Activated naive CD4-positive, alpha-beta T cell treated with anti-CD3 and anti-CD28 coated beads for 36 hours (primary cell): Measurements from ENCODE around the gene PTPRM. TPM values are rescaled to one million over a fixed set of nuclear protein-coding genes. Genes with fewer than 3 reads are reported as not detected.

Source experiments
- CTCF ChIA-PET: fragments of 350-600 bp; sonication (Branson Sonifier 250); formaldehyde crosslinking; loops from one replicate; lab custom pipeline; 2021; ENCODE audit warnings: antibody characterized with exemption; lab: Charles Lee
- DNase-seq: peaks from one replicate; pipeline ENCODE4 v3.0.0-alpha.2; 2020
- H3K27ac Mint-ChIP-seq: one replicate; pipeline ENCODE4 v1.8.0; 2021; ENCODE audit warnings: mild to moderate bottlenecking, mixed read lengths
- H3K27me3 Mint-ChIP-seq: one replicate; pipeline ENCODE4 v1.8.0; 2021; ENCODE audit warnings: low read depth, mixed read lengths
- H3K36me3 Mint-ChIP-seq: one replicate; pipeline ENCODE4 v1.8.0; 2021; ENCODE audit warnings: low read depth, mixed read lengths
- H3K4me1 Mint-ChIP-seq: one replicate; pipeline ENCODE4 v1.8.0; 2021; ENCODE audit warnings: low read depth, mixed read lengths
- H3K4me3 Mint-ChIP-seq: one replicate; pipeline ENCODE4 v1.8.0; 2021; ENCODE audit warnings: mild to moderate bottlenecking, moderate library complexity, mixed read lengths
- H3K9me3 Mint-ChIP-seq: one replicate; pipeline ENCODE4 v1.8.0; 2021; ENCODE audit warnings: mixed read lengths
- intact Hi-C: fragments of 100-400 bp; cut with micrococcal nuclease; formaldehyde crosslinking; loops from one replicate; pipeline ENCODE4 v1.15.1; 2023
- total RNA-seq, 2 experiments: library from RNA; stranded (reverse); gene quantifications; one replicate each; pipeline ENCODE4 v1.2.3, GENCODE V29; 2021

Gene PTPRM
- total RNA-seq, 2 experiments from 2014 or later: 4.3 to 6.1 TPM

GRCh38 chr18:8020132-8020846, 453.2 kb downstream of the PTPRM start:
- Mint-ChIP-seq H3K27me3 (no peaks in the 10 kb centered on the region), H3K4me1 (no peaks in the 10 kb centered on the region), H3K27ac (no peak overlapping the region), H3K36me3 (no peaks in the 10 kb centered on the region), H3K9me3 (no peaks in the 10 kb centered on the region), H3K4me3 (no peak overlapping the region)
- DNase-seq: no peak
- CTCF ChIA-PET: no interaction called here
- intact Hi-C loops: no loop called here

GRCh38 chr18:8029061-8029460, 461.9 kb downstream of the PTPRM start:
- DNase-seq: no peak
- Mint-ChIP-seq H3K27me3 (no peaks in the 10 kb centered on the region), H3K36me3 (no peaks in the 10 kb centered on the region), H3K4me1 (no peaks in the 10 kb centered on the region), H3K27ac (no peak overlapping the region), H3K4me3 (no peak overlapping the region), H3K9me3 (no peaks in the 10 kb centered on the region)
- intact Hi-C loops: no loop called here
- CTCF ChIA-PET: interaction anchor here (0.5 to 0.7 kb wide), 2 partner anchors 9 to 60 kb away, joined by 3 read pairs; no protein-coding TSS in a partner anchor

GRCh38 chr18:8029731-8030130, 462.6 kb downstream of the PTPRM start:
- H3K4me3 Mint-ChIP-seq: no peak overlapping the region
- DNase-seq: no peak
- H3K36me3 Mint-ChIP-seq: no peaks in the 10 kb centered on the region
- H3K4me1 Mint-ChIP-seq: no peaks in the 10 kb centered on the region
- CTCF ChIA-PET: interaction anchor here (0.5 to 0.7 kb wide), 2 partner anchors 9 to 59 kb away, joined by 3 read pairs; no protein-coding TSS in a partner anchor
- no peaks in the 10 kb centered on the region for H3K27me3 Mint-ChIP-seq
- intact Hi-C loops: no loop called here
- H3K27ac Mint-ChIP-seq: no peak overlapping the region
- no peaks in the 10 kb centered on the region for H3K9me3 Mint-ChIP-seq

GRCh38 chr18:8030201-8030600, 463.1 kb downstream of the PTPRM start:
- DNase-seq: no peak
- Mint-ChIP-seq H3K4me3 (no peak overlapping the region), H3K9me3 (no peaks in the 10 kb centered on the region), H3K4me1 (no peaks in the 10 kb centered on the region), H3K36me3 (no peaks in the 10 kb centered on the region), H3K27ac (no peak overlapping the region), H3K27me3 (no peaks in the 10 kb centered on the region)
- intact Hi-C loops: no loop called here
- CTCF ChIA-PET: no interaction called here

DNA sequence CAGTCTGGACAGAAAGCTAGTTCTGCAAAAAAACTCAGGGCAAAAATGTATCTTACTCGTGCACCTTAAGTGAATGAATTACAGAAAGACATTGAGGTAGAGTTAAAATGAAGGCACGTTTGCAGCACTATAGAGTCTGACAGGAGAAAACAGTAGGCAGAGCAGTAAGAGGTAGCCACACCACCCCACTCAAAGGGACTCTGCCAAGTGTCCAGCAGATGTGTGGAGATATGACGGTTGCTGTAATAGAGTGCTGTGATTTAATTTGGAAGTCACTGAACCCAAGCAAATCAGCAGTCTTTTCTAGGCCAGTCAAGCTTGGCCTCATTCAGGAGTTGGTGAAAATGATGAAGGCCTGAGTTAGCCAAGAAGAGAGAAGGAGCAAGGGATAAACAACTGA, 464.4 kb downstream of the PTPRM start:
- Mint-ChIP-seq H3K9me3 (no peaks in the 10 kb centered on the region), H3K27ac (no peak overlapping the region), H3K27me3 (no peaks in the 10 kb centered on the region), H3K4me1 (no peaks in the 10 kb centered on the region), H3K4me3 (no peak overlapping the region), H3K36me3 (no peaks in the 10 kb centered on the region)
- intact Hi-C loops: no loop called here
- CTCF ChIA-PET: no interaction called here
- DNase-seq: no peak

DNA sequence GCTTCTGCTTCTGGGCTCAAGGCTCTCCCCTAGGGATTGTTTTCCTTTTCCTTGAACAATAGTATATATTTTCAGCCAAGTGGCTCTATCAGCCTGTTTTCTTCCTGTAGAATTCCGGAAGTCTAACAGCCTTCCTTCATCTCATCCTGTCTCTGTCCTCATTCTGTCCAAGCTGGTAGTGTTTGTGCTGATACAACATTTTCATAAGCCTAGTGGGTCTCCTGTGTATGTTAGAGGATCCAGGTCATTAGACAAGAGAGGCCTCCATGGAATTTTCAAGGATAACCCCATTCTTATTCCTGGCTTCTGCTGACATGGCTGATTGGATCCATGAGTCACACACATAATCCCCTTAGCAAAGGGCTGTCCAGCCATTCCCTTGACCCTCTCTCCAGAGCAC, 467.6 kb downstream of the PTPRM start:
- peaks cover 2% of the 10 kb centered on the region for H3K4me1 Mint-ChIP-seq
- H3K36me3 Mint-ChIP-seq: no peaks in the 10 kb centered on the region
- DNase-seq: no peak
- no peak overlapping the region for H3K4me3 Mint-ChIP-seq
- CTCF ChIA-PET: no interaction called here
- H3K27ac Mint-ChIP-seq: no peak overlapping the region
- intact Hi-C loops: no loop called here
- H3K9me3 Mint-ChIP-seq: no peaks in the 10 kb centered on the region
- no peaks in the 10 kb centered on the region for H3K27me3 Mint-ChIP-seq

- intact Hi-C loops: loop anchor here (2.0 kb wide), 1 partner anchor 78 kb away; no protein-coding TSS in a partner anchor
- no peak overlapping the region for H3K27ac Mint-ChIP-seq
- no peak for DNase-seq
- no peaks in the 10 kb centered on the region for H3K9me3 Mint-ChIP-seq
- CTCF ChIA-PET: interaction anchor here (0.8 to 1.5 kb wide), 2 partner anchors 10 to 11 kb away, joined by 3 to 4 read pairs; no protein-coding TSS in a partner anchor
- no peaks in the 10 kb centered on the region for H3K27me3 Mint-ChIP-seq
- peaks cover 2% of the 10 kb centered on the region for H3K4me1 Mint-ChIP-seq
- no peak overlapping the region for H3K4me3 Mint-ChIP-seq
- H3K36me3 Mint-ChIP-seq: no peaks in the 10 kb centered on the region
Measured at GRCh38 chr18:8036551-8036950, 469.4 kb downstream of the PTPRM start.

- no peak overlapping the region for H3K4me3 Mint-ChIP-seq
- no peaks in the 10 kb centered on the region for H3K27me3 Mint-ChIP-seq
- no peak overlapping the region for H3K27ac Mint-ChIP-seq
- no peaks in the 10 kb centered on the region for H3K36me3 Mint-ChIP-seq
- intact Hi-C loops: loop anchor here (1.0 to 2.0 kb wide), 2 partner anchors 8 to 78 kb away; no protein-coding TSS in a partner anchor
- no peaks in the 10 kb centered on the region for H3K9me3 Mint-ChIP-seq
- CTCF ChIA-PET: interaction anchor here (1.1 kb wide), 1 partner anchor 14 kb away, joined by 5 read pairs; no protein-coding TSS in a partner anchor
- DNase-seq: no peak
- peaks cover 2% of the 10 kb centered on the region for H3K4me1 Mint-ChIP-seq
Measured at GRCh38 chr18:8037296-8037695, 470.2 kb downstream of the PTPRM start.

DNA sequence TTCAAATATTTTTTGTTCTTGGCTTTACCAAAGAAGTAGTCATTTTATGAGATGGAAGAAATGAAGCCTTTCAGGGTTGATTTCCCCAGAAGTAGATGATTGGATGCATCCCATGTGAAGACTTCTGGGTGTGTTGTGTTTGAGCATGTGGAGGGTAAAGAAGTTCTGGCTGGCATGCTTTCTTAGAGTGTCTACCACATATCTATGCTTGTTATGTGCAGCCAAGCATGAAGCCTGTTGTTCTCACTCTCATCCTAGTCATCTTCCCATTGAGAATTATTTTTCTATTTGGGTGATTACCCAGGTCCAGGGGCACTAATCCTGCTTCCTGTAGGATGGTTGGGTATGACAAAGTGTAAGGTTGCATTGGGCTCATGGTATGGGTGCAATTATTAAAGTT, 472.9 kb downstream of the PTPRM start:
- Mint-ChIP-seq H3K4me1 (peaks cover 2% of the 10 kb centered on the region), H3K9me3 (no peaks in the 10 kb centered on the region), H3K36me3 (no peaks in the 10 kb centered on the region), H3K27me3 (no peaks in the 10 kb centered on the region), H3K27ac (no peak overlapping the region), H3K4me3 (no peak overlapping the region)
- DNase-seq: no peak
- CTCF ChIA-PET: no interaction called here
- intact Hi-C loops: loop anchor here (10.0 kb wide), 2 partner anchors 165 to 465 kb away; no protein-coding TSS in a partner anchor

DNA sequence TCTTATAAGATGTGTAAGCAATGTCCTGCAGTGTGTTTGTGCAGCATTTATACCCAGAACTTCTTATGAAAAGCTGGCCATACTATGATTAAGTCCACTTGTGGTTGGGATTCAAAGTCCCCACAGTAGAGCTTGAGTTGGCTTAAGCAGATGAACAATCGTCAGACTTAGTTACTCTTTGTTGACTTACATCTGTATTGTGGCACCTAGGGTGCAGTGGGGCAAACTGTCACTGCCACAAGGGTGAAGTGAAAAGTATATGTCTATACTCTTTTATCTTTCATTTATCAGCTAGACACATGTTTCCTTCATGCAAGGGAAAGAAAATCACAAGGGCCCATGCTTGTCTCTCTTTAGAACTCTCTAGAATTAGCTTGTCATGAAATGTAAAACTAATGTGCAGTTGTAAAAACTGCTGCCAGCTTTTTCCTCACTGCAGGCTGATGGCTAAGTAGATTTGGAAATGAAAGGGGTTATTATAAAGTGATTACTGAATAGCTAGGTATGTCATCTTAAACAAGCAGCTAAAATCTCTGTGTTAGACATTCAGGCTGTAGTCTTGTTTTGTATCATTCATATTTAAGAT, 474.5 kb downstream of the PTPRM start:
- Mint-ChIP-seq H3K4me1 (peaks cover 12% of the 10 kb centered on the region), H3K36me3 (no peaks in the 10 kb centered on the region), H3K27ac (no peak overlapping the region), H3K27me3 (no peaks in the 10 kb centered on the region), H3K4me3 (no peak overlapping the region), H3K9me3 (no peaks in the 10 kb centered on the region)
- CTCF ChIA-PET: no interaction called here
- intact Hi-C loops: loop anchor here (10.0 kb wide), 2 partner anchors 167 to 467 kb away; no protein-coding TSS in a partner anchor
- DNase-seq: no peak

GRCh38 chr18:8044004-8044403, 476.9 kb downstream of the PTPRM start:
- no peak overlapping the region for H3K4me3 Mint-ChIP-seq
- intact Hi-C loops: loop anchor here (2.0 to 10.0 kb wide), 3 partner anchors 85 to 469 kb away; no protein-coding TSS in a partner anchor
- H3K27ac Mint-ChIP-seq: no peak overlapping the region
- peaks cover 9% of the 10 kb centered on the region for H3K4me1 Mint-ChIP-seq
- no peak for DNase-seq
- H3K36me3 Mint-ChIP-seq: no peaks in the 10 kb centered on the region
- CTCF ChIA-PET: no interaction called here
- no peaks in the 10 kb centered on the region for H3K27me3 Mint-ChIP-seq
- no peaks in the 10 kb centered on the region for H3K9me3 Mint-ChIP-seq

- Mint-ChIP-seq H3K27ac (no peak overlapping the region), H3K27me3 (no peaks in the 10 kb centered on the region), H3K9me3 (no peaks in the 10 kb centered on the region), H3K36me3 (no peaks in the 10 kb centered on the region), H3K4me1 (peaks cover 9% of the 10 kb centered on the region), H3K4me3 (no peak overlapping the region)
- intact Hi-C loops: loop anchor here (1.0 to 10.0 kb wide), 4 partner anchors 8 to 471 kb away; no protein-coding TSS in a partner anchor
- CTCF ChIA-PET: interaction anchor here (0.6 kb wide), 1 partner anchor 1484 kb away, joined by 4 read pairs; no protein-coding TSS in a partner anchor
- no peak for DNase-seq
Measured at GRCh38 chr18:8045160-8045883, 478.2 kb downstream of the PTPRM start.
